Fibroblast of skin of left biceps (primary cell): ENCODE results near the gene TIMM50.
"Not testable (repeated sequence)": the region's sequence is repeated elsewhere in the genome, so short reads cannot be mapped to it uniquely, and the experiment has no call there.

Source experiments
- DNase-seq, 2 experiments: peaks; one replicate each; pipeline ENCODE4 v3.0.0-alpha.2; 2013; ENCODE audit warnings: low read depth in 2 of 2

TIMM50 gene

DNA sequence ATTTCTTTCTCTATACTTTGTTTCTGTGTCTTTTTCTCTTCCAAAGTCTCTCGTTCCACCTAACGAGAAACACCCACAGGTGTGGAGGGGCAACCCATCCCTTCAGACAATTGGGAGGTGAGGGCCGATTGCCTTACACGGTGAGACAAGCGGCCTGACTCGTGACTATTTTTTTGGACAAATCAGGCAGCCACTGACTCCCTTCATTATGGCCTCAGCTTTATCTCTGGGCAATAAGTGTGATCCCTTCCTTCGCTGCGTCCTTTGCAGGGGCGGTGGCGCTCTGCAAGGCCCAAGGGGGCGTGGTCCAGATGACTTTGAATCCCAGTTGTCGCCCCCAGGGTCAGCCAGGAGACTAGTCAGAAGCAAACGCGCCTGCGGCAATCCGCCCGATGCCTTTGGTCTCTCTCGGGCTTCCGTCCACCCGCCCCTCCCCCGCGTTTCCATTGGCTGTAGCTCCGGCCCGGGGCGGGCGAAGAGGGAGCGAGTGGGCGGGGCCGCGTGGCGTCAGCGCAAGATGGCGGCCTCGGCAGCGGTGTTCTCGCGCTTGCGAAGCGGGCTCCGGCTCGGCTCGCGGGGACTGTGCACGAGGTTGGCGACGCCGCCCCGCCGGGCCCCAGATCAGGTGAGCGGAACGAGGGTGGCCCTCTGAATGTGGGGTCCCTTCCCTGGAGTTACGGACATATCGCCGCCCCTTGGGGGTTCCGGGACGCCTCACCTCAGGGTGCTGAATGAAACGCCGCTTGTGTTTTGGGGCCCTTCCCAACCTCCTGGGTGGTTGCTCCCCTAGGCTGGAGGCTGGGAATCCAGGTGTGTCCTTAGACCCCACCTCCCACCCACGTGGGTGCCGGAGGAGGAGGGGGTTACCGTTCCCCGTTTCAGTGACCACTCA, at the start of gene TIMM50:
TIMM50 (plus strand) TSS at position 502 of the 892 bp plus-strand sequence; CDS start at position 518, 16 bp downstream.
- DNase-seq, result peak; percentile 70 to 78

DNA sequence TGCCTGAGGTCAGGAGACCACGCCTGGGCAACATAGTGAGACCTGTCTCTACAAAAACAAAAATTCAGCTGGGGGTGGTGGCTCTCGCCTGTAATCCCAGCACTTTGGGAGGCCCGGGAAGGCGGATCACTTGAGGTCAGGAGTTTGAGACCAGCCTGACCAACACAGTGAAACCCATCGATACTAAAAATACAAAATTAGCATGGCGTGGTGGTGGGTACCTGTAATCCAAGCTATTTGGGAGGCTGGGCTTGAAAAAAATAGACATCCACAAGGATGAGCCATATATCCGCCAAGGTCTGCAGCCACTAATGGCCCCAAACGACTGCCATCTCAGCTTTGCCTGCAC, 48.0 kb upstream of the TIMM50 start:
- DNase-seq, result no peak

DNA sequence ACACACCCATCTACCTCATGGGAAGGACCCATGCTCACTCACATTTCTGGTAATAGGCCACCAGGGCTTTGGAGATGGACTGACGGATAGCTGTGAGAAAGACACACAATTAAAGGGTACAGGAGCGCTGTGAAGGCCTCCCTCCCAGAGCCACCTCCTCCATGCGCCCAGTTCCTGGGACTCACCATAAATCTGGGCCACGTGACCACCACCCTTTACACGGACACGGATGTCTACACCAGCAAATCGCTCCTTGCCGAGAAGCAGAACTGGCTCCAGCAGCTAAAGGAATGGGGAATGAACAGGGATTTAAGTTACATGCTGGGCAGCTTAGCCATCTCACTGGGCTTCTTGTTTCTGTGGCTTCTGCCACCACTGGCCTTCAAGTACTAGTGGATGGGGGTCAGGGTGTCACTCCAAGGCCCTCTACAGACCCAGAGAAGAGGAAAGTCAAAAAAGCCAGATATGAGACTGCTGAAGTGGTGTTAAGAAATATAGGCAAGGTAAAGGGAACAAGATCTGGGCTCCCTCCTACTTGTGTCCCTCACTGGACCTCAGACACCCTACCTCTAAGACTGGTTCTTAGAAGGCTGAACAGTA, 47.1 kb upstream of the TIMM50 start:
- DNase-seq, result no peak

DNA sequence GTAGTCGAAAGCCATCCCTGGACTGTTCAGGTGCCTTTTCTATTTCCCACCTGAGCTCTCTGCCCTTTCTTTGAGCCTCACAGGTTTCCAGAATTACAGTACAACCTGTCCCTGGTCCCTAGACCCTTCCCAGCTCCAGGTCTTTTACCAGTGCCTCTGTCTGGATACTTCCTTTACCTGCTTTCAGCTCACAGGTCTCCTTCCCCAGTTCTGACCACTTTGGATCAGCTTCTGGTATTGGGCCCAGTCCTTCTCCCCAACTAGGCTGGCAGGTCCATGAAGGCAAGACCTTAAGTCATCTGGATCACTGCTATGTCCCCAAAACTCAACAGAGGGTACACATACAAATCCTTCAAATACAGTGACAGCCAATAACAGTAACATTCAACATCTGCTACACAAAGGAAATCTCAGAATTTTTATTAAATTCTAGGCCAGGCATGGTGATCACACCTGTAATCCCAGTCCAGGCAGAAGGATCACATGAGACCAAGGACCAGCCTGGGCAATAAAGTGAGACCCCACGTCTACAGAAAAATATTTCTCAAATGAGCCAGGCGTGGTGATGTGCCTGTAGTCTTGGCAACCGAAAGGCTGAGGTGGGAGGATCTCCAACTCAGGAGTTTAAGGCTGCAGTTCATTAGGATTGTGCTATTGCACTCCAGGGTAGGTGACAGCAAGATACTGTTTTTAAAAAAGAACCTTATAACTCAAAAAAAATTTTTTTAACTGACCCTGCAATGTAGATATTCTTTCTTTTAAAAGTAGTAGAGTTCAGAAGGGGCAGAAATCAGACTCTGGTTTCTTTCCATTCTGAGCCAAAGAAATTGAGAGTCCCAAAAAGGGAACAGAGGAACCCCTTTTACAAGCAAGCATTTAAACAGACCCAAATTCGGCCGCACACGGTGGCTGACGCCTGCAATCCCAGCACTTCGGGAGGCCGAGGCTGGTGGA, 46.2 kb upstream of the TIMM50 start:
- no peak for DNase-seq

DNA sequence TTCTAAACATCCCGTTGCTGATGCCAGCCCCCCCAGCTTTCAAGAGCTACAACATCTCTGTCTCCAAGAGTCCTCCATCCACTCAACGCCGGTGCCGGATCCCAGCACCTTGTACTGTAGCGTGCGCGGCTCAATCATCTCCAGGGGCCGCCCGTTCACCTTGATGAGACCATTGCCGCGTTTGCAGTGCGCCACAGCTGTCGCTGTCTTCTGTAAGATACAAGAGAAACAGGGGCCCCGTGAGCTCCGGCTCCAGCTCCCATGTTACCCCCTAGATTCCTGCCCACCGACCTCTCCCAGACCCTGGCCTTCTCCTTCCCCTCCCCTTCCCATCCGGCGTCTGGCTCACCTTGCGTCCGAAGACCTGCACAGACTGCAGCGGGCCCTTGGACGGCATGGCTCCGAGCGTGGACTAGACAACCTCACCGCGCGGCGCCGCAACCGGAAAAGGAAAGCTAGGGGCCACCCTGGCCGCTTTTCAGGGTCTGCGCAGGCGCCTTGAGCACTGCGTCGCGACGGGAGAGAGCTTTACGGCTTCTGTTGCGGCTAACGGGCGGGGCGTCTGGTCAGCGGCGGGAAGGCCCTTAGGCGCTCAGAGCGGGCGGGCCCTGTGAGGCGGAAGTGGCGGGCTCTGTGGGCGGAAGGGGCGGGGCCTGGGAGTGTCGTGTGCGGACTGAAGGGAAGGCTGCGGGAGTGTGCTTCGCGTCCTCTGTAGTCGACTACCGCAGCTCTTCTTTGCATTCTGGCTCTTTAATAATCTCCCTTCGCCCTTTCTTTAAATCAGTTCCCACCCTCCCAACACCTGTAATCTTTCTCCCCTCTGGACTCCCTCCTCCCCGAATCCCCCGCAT, 44.9 kb upstream of the TIMM50 start, which contains the start of gene RPS16:
RPS16 (minus strand) TSS at position 451 of the 851 bp plus-strand sequence; CDS start at position 397, 54 bp downstream.
- DNase-seq, result peak; percentile 93 to 94

DNA sequence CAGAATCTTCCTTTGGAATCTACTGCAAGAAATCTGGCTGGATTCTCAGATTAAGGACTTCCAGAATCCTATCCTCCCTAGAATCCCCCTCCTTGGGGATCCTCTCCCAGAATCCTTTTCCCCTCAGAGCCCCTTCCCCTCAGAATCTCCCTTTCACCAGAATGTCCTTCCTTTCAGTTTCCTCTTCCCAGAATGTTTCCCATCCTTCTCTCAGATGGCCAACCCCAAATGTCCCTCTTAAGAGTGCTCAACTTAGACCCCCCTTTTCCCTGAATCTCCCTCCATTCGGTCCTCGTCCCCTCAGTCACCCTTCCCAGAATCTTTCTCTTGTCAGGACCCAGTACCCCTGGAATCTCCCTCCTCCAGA, 44.3 kb upstream of the TIMM50 start:
- DNase-seq, result no peak

DNA sequence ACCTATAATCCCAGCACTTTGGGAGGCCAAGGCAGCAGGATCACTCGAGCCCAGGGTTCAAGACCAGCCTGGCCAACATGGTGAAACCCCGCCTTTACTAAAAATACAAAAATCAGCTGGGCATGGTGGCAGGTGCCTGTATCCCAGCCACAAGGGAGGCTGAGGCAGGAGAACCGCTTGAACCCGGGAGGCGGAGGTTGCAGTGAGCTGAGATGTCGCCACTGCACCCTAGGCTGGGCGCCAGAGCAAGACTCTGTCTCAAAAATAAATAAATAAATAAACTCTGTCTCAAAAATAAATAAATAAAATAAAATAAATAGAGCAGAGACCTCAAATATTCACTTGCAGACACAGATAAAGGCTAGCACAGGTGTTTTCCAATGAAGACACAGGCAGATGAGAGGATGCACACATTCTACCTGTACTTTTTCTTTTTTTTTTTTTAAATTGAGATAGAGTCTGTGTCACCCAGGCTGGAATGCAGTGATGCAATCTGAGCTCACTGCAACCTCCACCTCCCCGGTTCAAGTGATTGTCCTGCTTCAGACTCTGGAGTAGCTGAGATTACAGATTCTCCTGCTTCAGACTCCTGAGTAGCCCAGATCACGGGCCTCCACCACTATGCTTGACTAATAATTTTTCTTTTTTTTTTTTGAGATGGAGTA, 42.2 kb upstream of the TIMM50 start:
- no peak for DNase-seq

DNA sequence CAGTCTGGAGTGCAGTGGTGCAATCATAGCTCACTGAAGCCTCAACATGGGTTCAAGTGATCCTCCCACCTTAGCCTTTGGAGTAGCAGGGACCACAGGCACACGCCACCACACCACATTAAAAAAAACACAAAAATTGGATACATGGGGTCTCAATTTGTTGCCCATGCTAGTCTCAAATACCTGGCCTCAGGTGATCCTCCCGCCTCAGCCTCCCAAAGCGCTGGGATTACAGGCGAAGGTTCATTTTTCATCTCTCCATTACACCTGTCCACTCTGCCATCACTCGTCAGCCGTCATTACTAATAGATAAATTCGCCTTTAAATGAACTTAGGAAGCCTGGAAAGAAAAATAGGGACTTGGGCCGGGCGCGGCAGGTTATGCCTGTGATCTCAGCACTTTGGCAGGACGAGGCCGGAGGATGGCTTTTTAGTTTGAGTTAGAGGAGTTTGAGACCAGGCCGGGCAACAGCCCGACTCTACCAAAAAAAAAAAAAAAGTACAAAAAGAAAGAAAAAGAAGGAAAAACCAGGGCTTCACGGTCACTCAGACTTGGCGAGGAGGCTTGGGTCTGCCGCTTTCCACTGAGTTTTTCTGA, 35.9 kb upstream of the TIMM50 start:
- no peak for DNase-seq

DNA sequence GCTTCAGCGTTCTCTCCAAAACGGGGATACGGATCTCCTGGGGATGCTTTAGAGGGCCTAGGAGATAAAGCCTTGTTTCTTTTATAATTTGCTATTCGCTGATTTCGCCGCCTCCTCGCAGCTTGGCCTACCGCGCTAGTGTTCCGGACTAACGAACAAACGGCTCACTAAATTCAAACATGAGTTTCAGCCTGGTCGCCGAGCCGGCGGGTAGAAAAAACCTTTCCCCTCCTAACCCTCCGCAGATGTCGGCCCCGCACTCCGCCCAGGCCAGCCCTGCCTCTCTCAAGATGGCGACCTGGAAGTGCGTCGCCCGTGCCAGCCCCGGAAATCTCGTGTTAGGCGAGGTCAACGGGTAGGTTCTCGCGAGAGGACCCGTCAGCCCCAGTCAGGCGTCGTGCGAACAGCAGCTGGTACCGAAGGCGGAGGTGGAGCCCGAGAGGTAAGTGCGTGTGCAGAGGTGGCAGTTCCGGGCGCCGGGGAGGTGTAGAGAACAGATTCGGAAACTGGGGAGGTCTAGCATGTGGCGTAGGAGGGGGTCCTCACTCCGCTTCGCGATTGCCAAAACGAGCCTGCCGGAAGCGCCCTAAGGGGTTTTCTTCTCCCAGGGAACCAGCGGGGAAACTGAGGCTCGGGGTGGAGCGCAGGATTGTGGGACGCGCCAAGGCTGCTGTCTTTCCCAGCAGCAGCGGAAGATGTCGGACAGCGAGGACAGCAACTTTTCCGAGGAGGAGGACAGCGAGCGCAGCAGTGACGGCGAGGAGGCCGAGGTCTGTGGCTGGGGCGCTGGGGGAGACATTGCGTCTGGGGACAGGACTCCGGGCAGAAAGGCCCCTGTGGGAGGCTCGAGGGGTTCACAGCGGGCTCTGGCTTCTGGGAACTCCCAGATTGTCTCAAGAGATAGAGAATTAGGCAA, 35.2 kb upstream of the TIMM50 start, which contains the start of gene SUPT5H:
SUPT5H (plus strand) TSS at position 387 of the 916 bp plus-strand sequence; CDS start at position 696, 309 bp downstream.
- peak; percentile 88 to 89 for DNase-seq

DNA sequence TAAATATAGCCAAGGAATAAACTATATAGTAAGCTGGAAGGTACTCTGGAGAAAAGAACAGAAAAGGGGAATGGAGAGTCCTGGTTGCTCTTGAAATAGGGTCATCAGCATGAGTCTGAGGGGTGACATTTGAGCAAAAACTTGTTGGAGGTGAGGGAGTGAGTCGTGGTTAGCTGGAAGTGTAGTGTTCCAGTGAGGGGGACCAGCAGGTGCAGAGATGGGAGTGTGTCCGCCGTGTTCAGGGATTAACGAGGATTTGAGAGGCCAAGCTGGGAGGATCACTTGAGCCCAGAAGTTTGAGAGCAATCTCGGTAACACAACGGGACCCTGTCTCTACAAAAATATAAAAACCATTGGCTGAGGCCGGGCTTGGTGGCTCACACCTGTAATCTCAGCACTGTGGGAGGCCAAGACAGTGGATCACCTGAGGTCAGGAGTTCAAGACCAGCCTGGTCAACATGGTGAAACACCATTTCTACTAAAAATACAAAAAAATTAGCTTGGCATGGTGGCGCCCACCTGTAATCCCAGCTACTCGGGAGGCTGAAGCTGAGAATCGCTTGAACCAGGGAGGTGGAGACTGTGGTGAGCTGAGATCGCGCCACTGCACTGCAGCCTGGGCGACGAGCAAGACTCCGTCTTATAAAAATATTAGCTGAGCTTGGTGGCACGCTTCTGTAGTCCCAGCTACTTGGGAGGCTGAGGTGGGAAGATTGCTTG, 34.1 kb upstream of the TIMM50 start:
- no peak for DNase-seq

DNA sequence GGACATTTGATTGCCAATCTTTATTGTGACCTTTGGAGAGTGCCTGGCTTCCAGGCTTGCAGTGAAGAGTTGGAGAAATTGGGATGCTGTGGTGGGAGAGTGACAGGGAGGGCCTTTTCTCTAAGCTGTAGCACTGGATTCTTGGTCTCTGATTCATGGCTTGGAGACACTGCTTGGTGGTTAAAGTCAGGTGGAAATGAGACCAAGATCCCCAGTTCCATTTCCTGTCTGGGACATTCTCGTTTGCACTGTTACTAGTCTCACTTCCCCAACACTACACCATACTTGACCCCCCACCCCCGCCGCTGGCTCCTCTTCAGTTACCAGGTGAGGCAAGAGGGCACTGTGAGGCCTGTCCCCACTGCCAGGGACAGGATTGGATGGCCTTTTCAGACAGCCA, 32.4 kb upstream of the TIMM50 start:
- DNase-seq, result no peak

DNA sequence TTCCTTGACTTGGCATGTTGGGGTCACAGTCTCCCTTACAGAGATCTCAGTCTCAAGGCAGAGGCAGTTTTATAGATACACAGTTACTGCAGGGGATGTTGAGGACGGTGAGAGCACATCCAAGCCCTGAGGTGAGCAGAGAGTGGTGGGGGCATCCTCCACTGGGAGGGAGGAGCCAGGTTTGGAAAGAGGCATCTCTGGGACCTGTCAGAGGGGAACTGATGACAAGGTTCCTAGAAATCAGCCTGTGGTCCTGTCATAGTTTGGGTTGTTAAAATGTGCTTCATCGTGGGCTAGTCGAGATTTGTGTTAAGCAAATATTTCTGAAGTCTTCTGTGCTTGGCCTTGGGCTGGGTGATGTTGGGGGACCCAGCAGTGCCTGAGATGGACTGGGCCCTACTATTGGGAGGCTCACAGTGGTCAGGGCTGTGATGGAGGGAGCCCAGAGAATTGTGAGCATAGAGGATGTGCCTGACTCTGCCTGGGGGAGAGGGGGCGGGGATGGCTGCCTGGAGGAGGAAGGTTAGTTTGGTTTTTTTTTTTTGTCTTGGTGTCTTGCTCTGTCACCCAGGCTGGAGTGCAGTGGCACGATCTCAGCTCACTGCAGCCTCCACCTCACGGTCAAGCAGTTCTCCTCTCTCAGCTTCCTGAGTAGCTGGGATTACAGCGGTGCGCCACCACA, 31.4 kb upstream of the TIMM50 start:
- no peak for DNase-seq

DNA sequence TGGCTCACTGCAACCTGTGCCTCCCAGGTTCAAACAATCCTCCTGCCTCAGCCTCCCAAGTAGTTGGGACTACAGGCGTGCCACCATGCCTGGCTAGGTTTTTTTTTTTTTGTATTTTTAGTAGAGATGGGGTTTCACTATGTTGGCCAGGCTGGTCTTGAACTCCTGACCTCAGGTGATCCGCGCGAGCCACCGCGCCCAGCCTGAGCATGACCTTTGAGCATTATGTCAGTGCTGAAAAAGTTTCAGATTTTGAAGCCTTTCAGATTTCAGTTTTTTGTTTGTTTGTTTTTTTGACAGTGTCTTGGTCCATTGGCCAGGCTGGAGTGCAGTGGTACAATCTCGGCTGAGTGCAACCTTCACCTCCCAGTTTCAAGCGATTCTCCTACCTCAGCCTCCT, 29.4 kb upstream of the TIMM50 start:
- not testable (repeated sequence) for DNase-seq

DNA sequence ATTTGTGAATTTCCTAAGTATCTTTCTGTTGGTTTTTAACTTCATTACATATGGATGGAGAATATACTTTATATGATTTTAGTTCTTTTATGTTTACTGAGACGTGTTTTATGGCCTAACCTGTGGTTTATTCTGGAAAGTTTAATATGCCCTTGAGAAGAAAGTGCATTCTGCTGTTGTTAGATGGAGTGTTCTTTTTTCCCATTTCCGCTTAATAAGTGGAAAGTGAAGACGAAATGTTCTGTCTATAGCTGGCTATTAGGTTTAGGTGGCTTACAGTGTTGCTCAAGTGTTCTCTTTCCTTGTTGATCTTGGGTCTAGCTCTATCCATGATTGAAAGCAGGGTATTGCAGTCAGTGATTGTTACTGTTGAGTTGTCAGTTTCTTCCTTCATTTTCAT, 17.2 kb upstream of the TIMM50 start:
- no peak for DNase-seq

DNA sequence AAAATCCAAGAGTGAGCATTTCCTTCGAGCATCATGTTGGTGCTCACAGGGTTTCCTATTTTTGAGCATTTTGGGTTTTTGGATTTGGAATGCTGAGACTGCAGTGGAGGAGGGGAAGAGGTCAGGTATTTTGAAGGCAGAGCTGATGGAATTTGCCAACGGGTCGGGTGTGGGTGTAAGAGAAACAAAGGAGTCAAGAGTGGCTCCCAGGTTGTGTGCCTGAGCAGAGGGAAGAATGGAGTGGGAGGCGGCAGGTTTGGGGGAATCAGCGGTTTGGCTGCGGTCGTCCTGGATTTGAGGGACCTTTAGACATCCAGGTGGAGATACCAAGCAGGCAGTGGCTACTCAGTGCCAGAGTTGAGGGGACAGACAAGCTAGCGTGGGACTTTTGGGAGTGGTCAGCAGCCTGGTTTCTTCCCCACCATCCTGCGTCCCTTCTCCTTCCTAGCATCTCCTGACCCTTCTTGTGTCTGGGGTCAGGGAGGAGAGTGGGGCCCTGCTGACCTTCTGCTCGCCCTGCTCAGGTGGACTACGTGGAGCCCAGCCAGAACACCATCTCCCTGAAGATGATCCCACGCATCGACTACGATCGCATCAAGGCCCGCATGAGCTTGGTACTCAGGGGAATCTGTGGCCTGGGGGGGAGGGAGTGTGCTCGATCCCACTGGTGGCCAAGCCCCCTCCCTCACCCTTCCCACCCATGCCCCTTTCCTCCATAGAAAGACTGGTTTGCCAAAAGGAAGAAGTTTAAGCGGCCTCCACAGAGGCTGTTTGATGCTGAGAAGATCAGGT, 14.5 kb upstream of the TIMM50 start:
- no peak for DNase-seq

DNA sequence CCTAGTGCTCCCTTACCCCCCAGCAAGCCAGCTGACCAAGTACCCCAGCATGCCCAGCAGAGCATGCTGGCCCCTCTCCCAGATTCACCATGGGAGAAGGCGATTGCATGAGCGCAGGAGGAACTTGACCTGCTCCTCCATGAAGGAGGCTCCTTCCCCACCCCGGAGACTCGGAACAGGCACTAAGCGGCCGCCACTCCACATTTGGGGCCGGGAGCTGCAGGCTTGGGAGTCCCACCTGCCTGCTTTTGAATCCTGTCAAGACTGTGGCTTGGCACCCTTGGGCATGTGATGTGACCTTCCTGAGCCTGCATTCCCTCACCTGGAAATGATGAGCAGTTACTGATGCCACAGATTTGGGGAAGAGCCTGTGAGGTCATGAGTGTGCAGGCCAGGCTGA, 12.7 kb upstream of the TIMM50 start:
- no peak for DNase-seq

DNA sequence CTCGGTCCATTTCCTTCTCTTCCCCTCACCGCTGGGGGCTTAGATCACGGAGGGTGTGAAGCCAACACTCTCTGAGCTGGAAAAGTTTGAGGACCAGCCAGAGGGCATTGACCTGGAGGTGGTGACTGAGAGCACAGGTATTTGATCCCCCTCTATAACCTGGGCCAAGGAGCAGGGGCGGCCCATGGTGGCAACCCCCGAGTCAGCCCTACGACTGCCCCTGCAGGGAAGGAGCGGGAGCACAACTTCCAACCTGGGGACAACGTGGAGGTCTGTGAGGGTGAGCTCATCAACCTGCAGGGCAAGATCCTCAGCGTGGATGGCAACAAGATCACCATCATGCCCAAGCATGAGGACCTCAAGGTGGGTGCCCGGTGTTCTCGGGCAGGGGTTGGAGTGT, 11.6 kb upstream of the TIMM50 start:
- no peak for DNase-seq
